Kidney (tissue), 14 donors: Measurements from ENCODE around the gene FBXL7. TPM values are rescaled to one million over a fixed set of nuclear protein-coding genes. Genes with fewer than 3 reads are reported as not detected.

Experiments used
- DNase-seq, 5 donors: peaks; one replicate each; pipeline ENCODE4 v3.0.0-alpha.2; 2013 to 2020
- FAIRE-seq: peaks from 2 replicates; lab custom pipeline; 2012; peaks lifted over from hg19 to GRCh38; lab: Jason Lieb, UNC
- H3K27ac ChIP-seq, 2 donors: one replicate each; pipeline ENCODE4 v1.7.0; 2013; ENCODE audit warnings: low read depth in 2 of 2, low read length in 2 of 2, inconsistent platforms in 1 of 2
- H3K27me3 ChIP-seq: one replicate; pipeline ENCODE4 v1.7.1; 2013; ENCODE audit warnings: low read length, inconsistent platforms; ENCODE audit not compliant: control insufficient read depth, insufficient read depth
- H3K36me3 ChIP-seq, 3 donors: one replicate each; pipeline versions ENCODE4 v1.7.0 to v1.7.1; 2013; ENCODE audit warnings: low read length in 3 of 3, control low read depth in 1 of 3, inconsistent platforms in 1 of 3; ENCODE audit not compliant: insufficient read depth in 3 of 3, control insufficient read depth in 2 of 3
- H3K4me1 ChIP-seq, 3 donors: one replicate each; pipeline versions ENCODE4 v1.7.0 to v1.7.1; 2013; ENCODE audit warnings: low read length in 3 of 3, inconsistent platforms in 1 of 3, low read depth in 1 of 3; ENCODE audit not compliant: control insufficient read depth in 2 of 3, insufficient read depth in 2 of 3
- H3K4me3 ChIP-seq, 3 donors: one replicate each; pipeline versions ENCODE4 v1.7.0 to v1.8.1; 2013; ENCODE audit warnings: low read length in 3 of 3, control low read depth in 1 of 3, inconsistent platforms in 1 of 3
- H3K9ac ChIP-seq, 3 donors: one replicate each; pipeline versions ENCODE4 v1.7.0 to v1.7.1; 2013; ENCODE audit warnings: low read length in 3 of 3, control low read depth in 1 of 3, inconsistent platforms in 1 of 3
- H3K9me3 ChIP-seq, 3 donors: one replicate each; pipeline versions ENCODE4 v1.7.0 to v1.7.1; 2013; ENCODE audit warnings: low read length in 3 of 3, control low read depth in 1 of 3, inconsistent platforms in 1 of 3; ENCODE audit not compliant: control insufficient read depth in 2 of 3, insufficient read depth in 1 of 3
- intact Hi-C: fragments of 100-400 bp; cut with DNase I; formaldehyde crosslinking; loops from one replicate; pipeline ENCODE4 v1.11.1; 2022
- polyA plus RNA-seq: library from polyadenylated mRNA; stranded (reverse); fragments of 350-450 nt; fragmentation: Illumina TruSeq; extraction: RNeasy Lipid Tissue Mini Kit (QIAGEN cat#74804); gene quantifications from one replicate; pipeline ENCODE4 v1.2.3, GENCODE V29; 2014; ENCODE audit warnings: low read depth, low replicate concordance; ENCODE audit not compliant: insufficient read depth
- total RNA-seq: library from RNA; stranded (reverse); fragmentation: NEBNext Ultra II Directional; extraction: Animal tissue kit (Norgen Biotek cat#: 25700); gene quantifications from one replicate; pipeline ENCODE4 v1.2.1, GENCODE V29; 2021
- TF ChIP-seq, protein P1 (sequence below): IDR thresholded peaks from 3 replicates; pipeline ENCODE4 v1.5.1; 2012; ENCODE audit warnings: mild to moderate bottlenecking, moderate library complexity, borderline replicate concordance; ENCODE audit not compliant: insufficient read depth; ENCODE audit errors: extremely low read depth
- donor health status: control.
- donor health status: control.
- donor health status: control.
- donor health status: control.
- donor health status: control.
- donor health status: DM: yes; HTN: yes; CAD: no.
- donor health status: Normal renal cell carcinoma (clear cell type).

Gene FBXL7
- total and polyA plus RNA-seq, 2 donors from 2014 or later = 3.9 to 6.1 TPM

DNA sequence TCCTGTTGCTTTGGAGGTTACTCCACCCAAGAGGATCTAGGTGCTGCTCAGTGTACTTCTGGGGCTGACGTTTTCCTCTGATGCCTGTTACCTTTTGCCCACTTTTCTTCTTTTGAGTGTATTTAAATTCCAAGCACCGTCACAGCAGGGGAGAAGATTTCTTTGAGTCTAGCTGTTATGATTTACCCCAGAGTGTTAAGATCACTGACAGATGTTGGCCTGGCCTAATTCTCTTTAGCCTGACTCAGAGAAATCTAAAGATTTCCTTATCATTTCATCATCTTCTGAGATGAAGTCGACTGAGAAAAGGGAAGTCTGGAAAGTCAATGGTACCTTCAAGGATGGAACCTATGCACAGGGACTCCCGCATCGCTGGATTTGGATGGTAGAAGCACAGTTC lies 191.5 kb downstream of the FBXL7 start:
- H3K27me3 ChIP-seq = no peaks in the 10 kb centered on the region
- FAIRE-seq (no peak), DNase-seq (no peak)
- H3K4me1 ChIP-seq = peaks cover 0 to 15% (median 6%) of the 10 kb centered on the region in 3 donors
- no peak overlapping the region for H3K27ac ChIP-seq
- intact Hi-C loops = no loop called here
- H3K9ac ChIP-seq = no peak overlapping the region
- H3K4me3 ChIP-seq = no peak overlapping the region
- H3K36me3 ChIP-seq = no peaks in the 10 kb centered on the region
- H3K9me3 ChIP-seq = no peaks in the 10 kb centered on the region
- TF ChIP-seq, protein P1, sequence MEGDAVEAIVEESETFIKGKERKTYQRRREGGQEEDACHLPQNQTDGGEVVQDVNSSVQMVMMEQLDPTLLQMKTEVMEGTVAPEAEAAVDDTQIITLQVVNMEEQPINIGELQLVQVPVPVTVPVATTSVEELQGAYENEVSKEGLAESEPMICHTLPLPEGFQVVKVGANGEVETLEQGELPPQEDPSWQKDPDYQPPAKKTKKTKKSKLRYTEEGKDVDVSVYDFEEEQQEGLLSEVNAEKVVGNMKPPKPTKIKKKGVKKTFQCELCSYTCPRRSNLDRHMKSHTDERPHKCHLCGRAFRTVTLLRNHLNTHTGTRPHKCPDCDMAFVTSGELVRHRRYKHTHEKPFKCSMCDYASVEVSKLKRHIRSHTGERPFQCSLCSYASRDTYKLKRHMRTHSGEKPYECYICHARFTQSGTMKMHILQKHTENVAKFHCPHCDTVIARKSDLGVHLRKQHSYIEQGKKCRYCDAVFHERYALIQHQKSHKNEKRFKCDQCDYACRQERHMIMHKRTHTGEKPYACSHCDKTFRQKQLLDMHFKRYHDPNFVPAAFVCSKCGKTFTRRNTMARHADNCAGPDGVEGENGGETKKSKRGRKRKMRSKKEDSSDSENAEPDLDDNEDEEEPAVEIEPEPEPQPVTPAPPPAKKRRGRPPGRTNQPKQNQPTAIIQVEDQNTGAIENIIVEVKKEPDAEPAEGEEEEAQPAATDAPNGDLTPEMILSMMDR = no peak

DNA sequence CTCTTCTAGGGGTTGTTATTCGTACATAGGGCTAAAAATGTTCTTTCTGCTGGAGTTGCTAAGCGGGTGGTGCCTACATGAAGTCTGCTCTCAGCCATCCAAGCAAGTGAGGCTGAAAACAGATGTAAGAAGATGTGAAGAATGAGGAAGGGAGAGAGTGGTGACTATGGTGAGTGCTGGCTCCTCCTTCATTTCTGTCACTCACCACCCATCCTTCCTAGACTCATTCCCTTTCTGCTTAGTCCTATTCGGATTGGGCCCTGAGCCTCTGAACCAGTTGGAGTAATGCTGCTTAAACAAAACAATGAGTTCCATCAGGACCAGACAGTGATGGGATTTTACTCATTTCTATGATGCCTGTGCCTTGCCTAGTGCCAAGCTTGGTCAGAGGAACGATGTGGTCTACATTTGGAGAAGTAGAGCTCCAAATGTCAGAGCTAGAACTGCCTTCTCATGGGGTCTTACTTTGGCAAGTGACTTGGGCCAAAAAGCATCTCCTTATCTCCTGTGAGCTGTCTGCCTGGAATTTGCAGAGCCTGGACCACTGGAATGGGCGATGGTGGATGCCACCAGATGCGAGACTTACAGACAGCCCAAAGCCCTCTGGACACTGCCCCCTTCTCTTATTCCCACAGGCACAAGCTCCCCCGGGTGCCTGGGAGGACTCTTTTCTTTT lies 192.9 kb downstream of the FBXL7 start:
- DNase-seq = no peak
- FAIRE-seq = no peak
- TF ChIP-seq, protein P1 = no peak
- intact Hi-C loops = no loop called here
- Histone ChIP-seq H3K9ac (no peak overlapping the region), H3K4me3 (no peak overlapping the region), H3K9me3 (no peaks in the 10 kb centered on the region), H3K27ac (no peak overlapping the region), H3K36me3 (no peaks in the 10 kb centered on the region), H3K27me3 (no peaks in the 10 kb centered on the region), H3K4me1 (peaks cover 0 to 15% (median 6%) of the 10 kb centered on the region in 3 donors)

DNA sequence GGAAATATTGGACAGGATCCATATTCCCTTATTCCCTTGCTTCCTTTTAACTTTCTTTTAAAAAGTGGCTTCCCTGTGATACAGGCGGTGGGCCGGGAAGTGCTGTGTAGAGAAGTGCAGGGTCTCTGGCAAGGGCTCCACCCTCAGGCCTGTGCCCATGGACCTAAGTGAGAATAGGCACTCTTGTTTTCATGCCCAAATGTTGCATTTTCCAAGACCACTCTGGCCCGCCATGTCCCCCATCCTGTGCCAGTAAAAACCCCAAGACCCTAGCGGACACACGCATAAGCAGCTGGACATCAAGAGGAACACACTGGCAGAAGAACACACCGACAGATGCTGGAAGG lies 193.4 kb downstream of the FBXL7 start:
- intact Hi-C loops = no loop called here
- no peak overlapping the region for H3K27ac ChIP-seq
- DNase-seq = no peak
- peaks cover 0 to 15% (median 6%) of the 10 kb centered on the region in 3 donors for H3K4me1 ChIP-seq
- H3K36me3 ChIP-seq = no peaks in the 10 kb centered on the region
- no peaks in the 10 kb centered on the region for H3K9me3 ChIP-seq
- FAIRE-seq = no peak
- TF ChIP-seq, protein P1 = no peak
- no peak overlapping the region for H3K9ac ChIP-seq
- H3K27me3 ChIP-seq = no peaks in the 10 kb centered on the region
- H3K4me3 ChIP-seq = no peak overlapping the region

DNA sequence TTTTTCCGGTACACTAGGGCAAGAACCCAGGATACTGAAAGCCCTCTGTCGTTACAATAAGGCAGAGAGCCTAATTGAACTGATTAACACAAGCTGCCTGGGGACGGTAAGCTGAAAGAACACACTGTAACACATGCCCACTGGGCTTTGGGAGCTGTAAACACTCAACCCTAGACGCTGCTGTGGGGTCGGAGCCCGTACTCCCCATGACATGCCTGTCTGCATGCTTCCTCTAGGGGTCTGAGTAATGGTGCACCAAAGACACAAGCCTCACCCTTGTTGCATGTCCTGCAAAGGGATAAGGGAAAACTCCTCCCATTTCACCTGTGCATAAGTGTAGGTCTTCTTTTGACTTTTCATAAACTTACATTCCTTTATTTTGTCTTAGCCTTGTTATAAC lies 194.0 kb downstream of the FBXL7 start:
- no peaks in the 10 kb centered on the region for H3K27me3 ChIP-seq
- DNase-seq (no peak), FAIRE-seq (no peak)
- peaks cover 0 to 15% (median 6%) of the 10 kb centered on the region in 3 donors for H3K4me1 ChIP-seq
- TF ChIP-seq, protein P1 = no peak
- no peak overlapping the region for H3K4me3 ChIP-seq
- H3K36me3 ChIP-seq = no peaks in the 10 kb centered on the region
- no peak overlapping the region for H3K27ac ChIP-seq
- no peak overlapping the region for H3K9ac ChIP-seq
- no peaks in the 10 kb centered on the region for H3K9me3 ChIP-seq
- intact Hi-C loops = no loop called here
